HepG2 (cell line): Measurements from ENCODE around the gene AK2. TPM values are rescaled to one million over a fixed set of nuclear protein-coding genes. Genes with fewer than 3 reads are reported as not detected.
A peak's percentile ranks its signal among the peaks of the same experiment; 100 is the strongest.

Source experiments
- MED8 ChIP-seq: sonication (generic); formaldehyde crosslinking; IDR thresholded peaks from 2 replicates; pipeline ENCODE4 v1.8.1; 2023; ENCODE audit warnings: mild to moderate bottlenecking, missing genetic modification reagents; ENCODE audit not compliant: insufficient replicate concordance
- TARDBP ChIP-seq: sonication (generic); formaldehyde crosslinking; IDR thresholded peaks from 2 replicates; pipeline ENCODE4 v1.8.0; 2022; ENCODE audit warnings: mild to moderate bottlenecking, missing genetic modification reagents
- TMF1 ChIP-seq: sonication (generic); formaldehyde crosslinking; IDR thresholded peaks from 2 replicates; pipeline ENCODE4 v1.8.1; 2022; ENCODE audit warnings: low read depth, missing genetic modification reagents
- ZNF747 ChIP-seq: sonication (generic); formaldehyde crosslinking; IDR thresholded peaks from 2 replicates; pipeline ENCODE4 v1.8.1; 2023; ENCODE audit warnings: missing genetic modification reagents, mild to moderate bottlenecking, borderline replicate concordance
- polyA plus RNA-seq, 8 experiments: library from polyadenylated mRNA; depleted of rRNA in 3 of 8; stranded (reverse) in 7 of 8; unstranded in 1 of 8; fragments of >200 nt; fragmentation: Illumina TruSeq in 4 of 8; extraction: Trizol in 4 of 8; gene quantifications; 2 replicates each; pipeline versions ENCODE4 v1.2.1 to v1.2.3, GENCODE V29; 2011 to 2016; ENCODE audit warnings: low read depth in 4 of 8, missing spikeins in 1 of 8, mixed read lengths in 1 of 8; ENCODE audit not compliant: insufficient read depth in 1 of 8
- total RNA-seq, 5 experiments: library from RNA; depleted of rRNA; stranded (reverse); fragments of >200 nt; fragmentation: Illumina TruSeq; extraction: Trizol; gene quantifications; 2 replicates each; pipeline ENCODE4 v1.2.3, GENCODE V29; 2016; ENCODE audit warnings: low read depth in 1 of 5
- TF ChIP-seq, protein P1 (sequence below): sonication (generic); formaldehyde crosslinking; IDR thresholded peaks from 2 replicates; pipeline ENCODE4 v1.4.0; 2020; ENCODE audit warnings: missing genetic modification reagents
- TF ChIP-seq, protein P2 (sequence below): sonication (generic); formaldehyde crosslinking; IDR thresholded peaks from 2 replicates; pipeline ENCODE4 v1.5.0; 2020; ENCODE audit warnings: missing genetic modification reagents
- TF ChIP-seq, protein P3 (sequence below), 2 experiments: fragments of 450-650 bp in 1 of 2; sonication (generic) in 1 of 2; formaldehyde crosslinking in 1 of 2; IDR thresholded peaks; 2 replicates each; pipeline versions ENCODE4 v1.6.1 to v1.8.0; 2016 to 2022; ENCODE audit warnings: antibody characterized with exemption in 1 of 2, mild to moderate bottlenecking in 1 of 2, missing genetic modification reagents in 1 of 2
- TF ChIP-seq, protein P4 (sequence below): sonication (generic); formaldehyde crosslinking; IDR thresholded peaks from 2 replicates; pipeline ENCODE4 v1.4.0; 2020; ENCODE audit warnings: mild to moderate bottlenecking, missing genetic modification reagents
- TF ChIP-seq, protein P5 (sequence below): sonication (generic); formaldehyde crosslinking; IDR thresholded peaks from 2 replicates; pipeline ENCODE4 v1.8.0; 2022; ENCODE audit warnings: mild to moderate bottlenecking, missing genetic modification reagents, moderate library complexity
- TF ChIP-seq, protein P6 (sequence below): IDR thresholded peaks from 2 replicates; pipeline ENCODE4 v1.6.1; 2016

Gene AK2
- total and polyA plus RNA-seq, 2 of the 13 experiments (the other 11 are each of a cell fraction or from before 2014, with no cell fraction given) = 170 to 188 TPM

DNA sequence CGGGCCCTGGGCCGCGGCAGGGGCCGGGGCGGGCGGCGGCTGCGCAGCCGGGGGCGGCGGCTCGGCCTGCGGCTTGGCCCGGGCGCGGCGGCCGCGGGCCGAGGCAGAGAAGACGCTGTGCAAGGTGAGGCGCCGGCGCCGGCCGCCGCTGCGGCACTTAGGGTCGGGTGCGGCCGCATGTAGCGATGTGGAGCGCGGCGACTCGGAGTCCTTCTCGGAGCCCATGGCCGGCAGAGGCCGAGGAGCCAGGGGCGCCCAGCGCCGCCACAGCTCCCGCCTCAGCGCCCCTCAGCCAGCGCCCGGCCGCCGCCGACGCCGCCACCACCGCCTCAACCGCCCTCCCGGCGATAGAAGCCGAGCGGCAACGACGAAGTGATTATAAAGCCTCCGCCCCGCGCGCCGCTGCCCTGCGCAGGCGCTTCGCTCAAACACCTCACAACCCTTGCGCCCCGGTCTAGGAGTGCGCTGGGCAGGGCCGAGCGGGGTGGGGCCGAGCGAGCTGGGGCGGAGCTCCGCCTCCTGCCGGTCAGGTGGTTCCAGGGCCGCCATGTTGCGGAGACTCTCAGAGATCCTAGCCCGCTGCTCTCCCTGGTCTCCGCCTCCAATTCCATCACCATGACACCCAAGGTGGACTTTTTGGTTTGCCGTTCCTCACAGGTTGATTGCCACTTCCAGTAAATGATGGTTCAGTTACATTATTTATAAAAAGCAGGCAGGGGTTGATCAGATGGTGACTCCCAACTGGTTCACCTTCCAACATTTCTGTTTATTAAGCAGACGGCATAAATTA lies 72.0 kb downstream of the AK2 start, which contains the start of gene RNF19B (continued):
- TF ChIP-seq, protein P1, sequence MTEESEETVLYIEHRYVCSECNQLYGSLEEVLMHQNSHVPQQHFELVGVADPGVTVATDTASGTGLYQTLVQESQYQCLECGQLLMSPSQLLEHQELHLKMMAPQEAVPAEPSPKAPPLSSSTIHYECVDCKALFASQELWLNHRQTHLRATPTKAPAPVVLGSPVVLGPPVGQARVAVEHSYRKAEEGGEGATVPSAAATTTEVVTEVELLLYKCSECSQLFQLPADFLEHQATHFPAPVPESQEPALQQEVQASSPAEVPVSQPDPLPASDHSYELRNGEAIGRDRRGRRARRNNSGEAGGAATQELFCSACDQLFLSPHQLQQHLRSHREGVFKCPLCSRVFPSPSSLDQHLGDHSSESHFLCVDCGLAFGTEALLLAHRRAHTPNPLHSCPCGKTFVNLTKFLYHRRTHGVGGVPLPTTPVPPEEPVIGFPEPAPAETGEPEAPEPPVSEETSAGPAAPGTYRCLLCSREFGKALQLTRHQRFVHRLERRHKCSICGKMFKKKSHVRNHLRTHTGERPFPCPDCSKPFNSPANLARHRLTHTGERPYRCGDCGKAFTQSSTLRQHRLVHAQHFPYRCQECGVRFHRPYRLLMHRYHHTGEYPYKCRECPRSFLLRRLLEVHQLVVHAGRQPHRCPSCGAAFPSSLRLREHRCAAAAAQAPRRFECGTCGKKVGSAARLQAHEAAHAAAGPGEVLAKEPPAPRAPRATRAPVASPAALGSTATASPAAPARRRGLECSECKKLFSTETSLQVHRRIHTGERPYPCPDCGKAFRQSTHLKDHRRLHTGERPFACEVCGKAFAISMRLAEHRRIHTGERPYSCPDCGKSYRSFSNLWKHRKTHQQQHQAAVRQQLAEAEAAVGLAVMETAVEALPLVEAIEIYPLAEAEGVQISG (CRISPR knock-in tag) = peak; percentile 66
- TF ChIP-seq TARDBP (CRISPR knock-in tag) = peak; percentile 67; the same call in 1 of the 2 replicates
- TF ChIP-seq MED8 = no peak
- TF ChIP-seq, protein P2, sequence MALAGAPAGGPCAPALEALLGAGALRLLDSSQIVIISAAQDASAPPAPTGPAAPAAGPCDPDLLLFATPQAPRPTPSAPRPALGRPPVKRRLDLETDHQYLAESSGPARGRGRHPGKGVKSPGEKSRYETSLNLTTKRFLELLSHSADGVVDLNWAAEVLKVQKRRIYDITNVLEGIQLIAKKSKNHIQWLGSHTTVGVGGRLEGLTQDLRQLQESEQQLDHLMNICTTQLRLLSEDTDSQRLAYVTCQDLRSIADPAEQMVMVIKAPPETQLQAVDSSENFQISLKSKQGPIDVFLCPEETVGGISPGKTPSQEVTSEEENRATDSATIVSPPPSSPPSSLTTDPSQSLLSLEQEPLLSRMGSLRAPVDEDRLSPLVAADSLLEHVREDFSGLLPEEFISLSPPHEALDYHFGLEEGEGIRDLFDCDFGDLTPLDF (CRISPR knock-in tag) = 0 out of 2 replicates have a peak, but pooled peaks have one; percentile 41
- peak; percentile 86 for TF ChIP-seq TMF1 (CRISPR knock-in tag)
- TF ChIP-seq, protein P3, sequence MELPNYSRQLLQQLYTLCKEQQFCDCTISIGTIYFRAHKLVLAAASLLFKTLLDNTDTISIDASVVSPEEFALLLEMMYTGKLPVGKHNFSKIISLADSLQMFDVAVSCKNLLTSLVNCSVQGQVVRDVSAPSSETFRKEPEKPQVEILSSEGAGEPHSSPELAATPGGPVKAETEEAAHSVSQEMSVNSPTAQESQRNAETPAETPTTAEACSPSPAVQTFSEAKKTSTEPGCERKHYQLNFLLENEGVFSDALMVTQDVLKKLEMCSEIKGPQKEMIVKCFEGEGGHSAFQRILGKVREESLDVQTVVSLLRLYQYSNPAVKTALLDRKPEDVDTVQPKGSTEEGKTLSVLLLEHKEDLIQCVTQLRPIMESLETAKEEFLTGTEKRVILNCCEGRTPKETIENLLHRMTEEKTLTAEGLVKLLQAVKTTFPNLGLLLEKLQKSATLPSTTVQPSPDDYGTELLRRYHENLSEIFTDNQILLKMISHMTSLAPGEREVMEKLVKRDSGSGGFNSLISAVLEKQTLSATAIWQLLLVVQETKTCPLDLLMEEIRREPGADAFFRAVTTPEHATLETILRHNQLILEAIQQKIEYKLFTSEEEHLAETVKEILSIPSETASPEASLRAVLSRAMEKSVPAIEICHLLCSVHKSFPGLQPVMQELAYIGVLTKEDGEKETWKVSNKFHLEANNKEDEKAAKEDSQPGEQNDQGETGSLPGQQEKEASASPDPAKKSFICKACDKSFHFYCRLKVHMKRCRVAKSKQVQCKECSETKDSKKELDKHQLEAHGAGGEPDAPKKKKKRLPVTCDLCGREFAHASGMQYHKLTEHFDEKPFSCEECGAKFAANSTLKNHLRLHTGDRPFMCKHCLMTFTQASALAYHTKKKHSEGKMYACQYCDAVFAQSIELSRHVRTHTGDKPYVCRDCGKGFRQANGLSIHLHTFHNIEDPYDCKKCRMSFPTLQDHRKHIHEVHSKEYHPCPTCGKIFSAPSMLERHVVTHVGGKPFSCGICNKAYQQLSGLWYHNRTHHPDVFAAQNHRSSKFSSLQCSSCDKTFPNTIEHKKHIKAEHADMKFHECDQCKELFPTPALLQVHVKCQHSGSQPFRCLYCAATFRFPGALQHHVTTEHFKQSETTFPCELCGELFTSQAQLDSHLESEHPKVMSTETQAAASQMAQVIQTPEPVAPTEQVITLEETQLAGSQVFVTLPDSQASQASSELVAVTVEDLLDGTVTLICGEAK (IDR thresholded peaks at IDR 0.05) = no peak
- TF ChIP-seq, protein P3 (CRISPR knock-in tag; IDR thresholded peaks at IDR 0.05) = peak; percentile 41
- TF ChIP-seq, protein P4, sequence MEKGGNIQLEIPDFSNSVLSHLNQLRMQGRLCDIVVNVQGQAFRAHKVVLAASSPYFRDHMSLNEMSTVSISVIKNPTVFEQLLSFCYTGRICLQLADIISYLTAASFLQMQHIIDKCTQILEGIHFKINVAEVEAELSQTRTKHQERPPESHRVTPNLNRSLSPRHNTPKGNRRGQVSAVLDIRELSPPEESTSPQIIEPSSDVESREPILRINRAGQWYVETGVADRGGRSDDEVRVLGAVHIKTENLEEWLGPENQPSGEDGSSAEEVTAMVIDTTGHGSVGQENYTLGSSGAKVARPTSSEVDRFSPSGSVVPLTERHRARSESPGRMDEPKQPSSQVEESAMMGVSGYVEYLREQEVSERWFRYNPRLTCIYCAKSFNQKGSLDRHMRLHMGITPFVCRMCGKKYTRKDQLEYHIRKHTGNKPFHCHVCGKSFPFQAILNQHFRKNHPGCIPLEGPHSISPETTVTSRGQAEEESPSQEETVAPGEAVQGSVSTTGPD (CRISPR knock-in tag) = no peak
- TF ChIP-seq, protein P5, sequence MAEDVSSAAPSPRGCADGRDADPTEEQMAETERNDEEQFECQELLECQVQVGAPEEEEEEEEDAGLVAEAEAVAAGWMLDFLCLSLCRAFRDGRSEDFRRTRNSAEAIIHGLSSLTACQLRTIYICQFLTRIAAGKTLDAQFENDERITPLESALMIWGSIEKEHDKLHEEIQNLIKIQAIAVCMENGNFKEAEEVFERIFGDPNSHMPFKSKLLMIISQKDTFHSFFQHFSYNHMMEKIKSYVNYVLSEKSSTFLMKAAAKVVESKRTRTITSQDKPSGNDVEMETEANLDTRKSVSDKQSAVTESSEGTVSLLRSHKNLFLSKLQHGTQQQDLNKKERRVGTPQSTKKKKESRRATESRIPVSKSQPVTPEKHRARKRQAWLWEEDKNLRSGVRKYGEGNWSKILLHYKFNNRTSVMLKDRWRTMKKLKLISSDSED = no peak
- TF ChIP-seq, protein P6, sequence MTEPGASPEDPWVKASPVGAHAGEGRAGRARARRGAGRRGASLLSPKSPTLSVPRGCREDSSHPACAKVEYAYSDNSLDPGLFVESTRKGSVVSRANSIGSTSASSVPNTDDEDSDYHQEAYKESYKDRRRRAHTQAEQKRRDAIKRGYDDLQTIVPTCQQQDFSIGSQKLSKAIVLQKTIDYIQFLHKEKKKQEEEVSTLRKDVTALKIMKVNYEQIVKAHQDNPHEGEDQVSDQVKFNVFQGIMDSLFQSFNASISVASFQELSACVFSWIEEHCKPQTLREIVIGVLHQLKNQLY = no peak
- 0 out of 2 replicates have a peak, but pooled peaks have one; percentile 27 for TF ChIP-seq ZNF747
